Mucosa of rectum (tissue), 2 donors: ENCODE results near the gene EIF2S3.

Experiments
- H3K27ac ChIP-seq, 2 donors: one replicate each; pipeline ENCODE4 v1.7.0; 2013; ENCODE audit warnings: inconsistent platforms in 2 of 2, low read depth in 2 of 2, low read length in 2 of 2
- H3K27me3 ChIP-seq, 2 donors: one replicate each; pipeline ENCODE4 v1.7.0; 2013; ENCODE audit warnings: low read length in 2 of 2; ENCODE audit not compliant: control insufficient read depth in 2 of 2, insufficient read depth in 2 of 2
- H3K36me3 ChIP-seq, 2 donors: one replicate each; pipeline ENCODE4 v1.7.0; 2013; ENCODE audit warnings: low read length in 2 of 2; ENCODE audit not compliant: control insufficient read depth in 2 of 2, insufficient read depth in 2 of 2
- H3K4me1 ChIP-seq, 2 donors: one replicate each; pipeline ENCODE4 v1.7.0; 2013; ENCODE audit warnings: low read length in 2 of 2, mild to moderate bottlenecking in 1 of 2; ENCODE audit not compliant: control insufficient read depth in 2 of 2, insufficient read depth in 2 of 2
- H3K4me3 ChIP-seq, 2 donors: one replicate each; pipeline ENCODE4 v1.7.0; 2013; ENCODE audit warnings: low read length in 2 of 2
- H3K9ac ChIP-seq, 2 donors: one replicate each; pipeline ENCODE4 v1.7.0; 2013; ENCODE audit warnings: low read length in 2 of 2, low read depth in 1 of 2, mild to moderate bottlenecking in 1 of 2
- H3K9me3 ChIP-seq, 2 donors: one replicate each; pipeline ENCODE4 v1.7.0; 2013; ENCODE audit warnings: low read length in 2 of 2; ENCODE audit not compliant: control insufficient read depth in 2 of 2
- donor health status: healthy.
- donor health status: Normal muscosa, but diverticular disease.

EIF2S3 gene

DNA sequence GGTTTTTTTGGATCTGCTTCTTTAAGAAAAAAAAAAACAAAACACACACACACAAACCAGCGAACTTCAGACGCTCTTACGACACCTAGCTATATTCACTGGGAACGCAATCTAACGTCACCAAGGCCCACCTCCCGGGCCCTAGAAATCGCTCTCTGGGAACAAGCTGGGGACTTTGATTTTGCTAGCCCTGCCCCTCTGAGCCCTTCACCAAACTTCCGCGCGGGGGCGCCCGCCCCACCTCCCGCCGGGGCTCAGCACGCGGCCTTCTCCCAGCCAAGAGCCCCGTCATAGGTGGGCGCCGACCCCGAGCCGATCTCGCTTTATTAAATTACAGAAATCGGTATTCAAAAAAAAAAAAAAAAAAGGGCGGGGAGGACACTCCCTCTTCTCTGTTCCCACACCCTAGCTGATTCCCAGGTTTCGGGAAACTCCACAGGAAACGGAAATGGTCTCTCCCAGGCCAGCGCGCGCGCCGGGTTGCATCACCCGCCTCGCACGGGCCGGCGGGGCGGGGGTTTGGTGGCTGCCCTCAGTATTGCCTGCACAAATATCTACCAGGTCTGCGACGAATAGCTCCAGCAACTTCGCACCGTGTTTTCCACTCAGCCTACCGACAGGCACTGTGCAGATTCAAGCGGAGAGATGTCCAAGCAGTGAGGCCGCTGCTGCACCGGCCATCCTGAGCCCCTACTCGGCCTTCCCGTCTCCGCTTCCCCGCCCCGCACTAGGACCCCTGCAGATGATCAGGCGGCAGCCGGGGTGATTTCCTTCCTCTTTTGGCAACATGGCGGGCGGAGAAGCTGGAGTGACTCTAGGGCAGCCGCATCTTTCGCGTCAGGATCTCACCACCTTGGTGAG is at the start of gene EIF2S3:
TSS of gene EIF2S3 (plus strand) at position 775 of the 861 bp plus-strand sequence. CDS start at position 788, 13 bp downstream.
- H3K9ac ChIP-seq: peak within 1 kb of the TSS; percentile 26 to 60
- H3K27ac ChIP-seq: peak within 1 kb of the TSS; percentile 89 to 94
- H3K4me1 ChIP-seq: peaks cover 0 to 7% of the 10 kb centered on the region in 2 donors
- H3K4me3 ChIP-seq: peak within 1 kb of the TSS in 1 of 2 donors; percentile 42
- H3K9me3 ChIP-seq: no peaks in the 10 kb centered on the region
- peaks cover 7 to 11% of the 10 kb centered on the region in 2 donors for H3K36me3 ChIP-seq
- no peaks in the 10 kb centered on the region for H3K27me3 ChIP-seq

- Histone ChIP-seq H3K27ac (no peak overlapping the region), H3K4me3 (no peak overlapping the region), H3K9ac (no peak overlapping the region)
Measured at GRCh38 chrX:24005028-24005427, 49.7 kb upstream of the EIF2S3 start.

GRCh38 chrX:24005867-24006266 is 48.9 kb upstream of the EIF2S3 start:
- no peak overlapping the region for H3K27ac ChIP-seq
- H3K9ac ChIP-seq: no peak overlapping the region
- H3K27me3 ChIP-seq: peaks cover 0 to 3% of the 10 kb centered on the region in 2 donors

More at GRCh38 chrX:24005028-24005427, 49.7 kb upstream of the EIF2S3 start:
- Histone ChIP-seq H3K4me1 (no peaks in the 10 kb centered on the region), H3K27me3 (peaks cover 0 to 3% of the 10 kb centered on the region in 2 donors), H3K9me3 (no peaks in the 10 kb centered on the region), H3K36me3 (peaks cover 0 to 4% of the 10 kb centered on the region in 2 donors)

DNA sequence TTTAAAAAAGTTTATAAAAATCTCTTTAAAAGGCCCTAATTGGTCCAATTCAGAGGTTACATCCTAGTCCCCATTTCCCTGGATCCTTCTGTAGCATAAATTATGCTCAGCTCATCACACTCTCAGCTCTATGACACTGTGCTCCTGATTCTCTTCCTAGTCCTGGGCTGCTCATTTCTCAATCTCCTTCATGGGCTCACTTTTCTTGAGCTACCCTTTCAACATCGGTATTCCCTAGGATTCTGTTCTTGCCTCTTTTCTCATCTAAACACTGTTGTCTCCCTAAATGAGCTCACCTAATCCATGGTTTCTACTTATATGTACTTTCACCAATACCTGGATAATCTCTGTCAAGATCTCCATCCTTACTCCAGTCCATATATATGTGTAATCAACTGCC is 42.5 kb upstream of the EIF2S3 start:
- H3K4me1 ChIP-seq: no peaks in the 10 kb centered on the region

More at GRCh38 chrX:24005867-24006266, 48.9 kb upstream of the EIF2S3 start:
- Histone ChIP-seq H3K9me3 (no peaks in the 10 kb centered on the region), H3K36me3 (peaks cover 0 to 4% of the 10 kb centered on the region in 2 donors), H3K4me1 (no peaks in the 10 kb centered on the region), H3K4me3 (no peak overlapping the region)

DNA sequence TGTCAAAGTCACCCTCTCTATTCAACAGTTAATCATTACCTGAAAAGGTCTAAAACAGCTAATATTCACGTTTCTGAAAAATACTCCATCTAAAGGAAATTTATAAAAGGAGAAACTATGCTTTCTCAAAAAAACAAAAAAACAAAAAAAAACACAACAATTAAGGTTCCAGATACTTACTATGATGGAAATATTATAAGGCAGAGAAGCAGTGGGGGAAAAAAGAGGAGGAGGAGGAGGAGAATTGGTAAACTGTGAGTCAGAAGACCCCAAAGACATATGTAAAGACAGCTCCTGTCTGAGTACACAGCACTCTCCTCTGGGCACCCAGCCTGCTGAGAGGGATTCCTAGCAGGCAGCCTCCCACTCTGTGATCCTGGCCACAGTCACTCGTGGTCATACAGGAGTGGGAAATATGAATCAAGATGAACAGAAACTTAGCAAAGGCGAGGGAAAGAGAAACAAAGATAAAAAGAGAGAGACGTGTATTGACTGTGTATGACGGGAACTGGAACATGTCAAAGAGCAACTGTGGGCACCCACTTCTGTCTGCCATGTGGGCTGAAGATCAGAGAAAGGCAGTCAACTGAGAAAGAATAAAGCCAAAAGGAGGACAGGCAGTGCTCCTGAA is 40.3 kb upstream of the EIF2S3 start:
- no peak overlapping the region for H3K9ac ChIP-seq
- H3K27me3 ChIP-seq: peaks cover 0 to 10% of the 10 kb centered on the region in 2 donors
- no peaks in the 10 kb centered on the region for H3K4me1 ChIP-seq
- no peak overlapping the region for H3K27ac ChIP-seq
- no peaks in the 10 kb centered on the region for H3K36me3 ChIP-seq
- no peaks in the 10 kb centered on the region for H3K9me3 ChIP-seq
- no peak overlapping the region for H3K4me3 ChIP-seq

More for the DNA sequence above, 42.5 kb upstream of the EIF2S3 start:
- H3K36me3 ChIP-seq: no peaks in the 10 kb centered on the region
- no peaks in the 10 kb centered on the region for H3K9me3 ChIP-seq
- no peak overlapping the region for H3K9ac ChIP-seq
- peaks cover 0 to 7% of the 10 kb centered on the region in 2 donors for H3K27me3 ChIP-seq
- no peak overlapping the region for H3K27ac ChIP-seq
- no peak overlapping the region for H3K4me3 ChIP-seq

DNA sequence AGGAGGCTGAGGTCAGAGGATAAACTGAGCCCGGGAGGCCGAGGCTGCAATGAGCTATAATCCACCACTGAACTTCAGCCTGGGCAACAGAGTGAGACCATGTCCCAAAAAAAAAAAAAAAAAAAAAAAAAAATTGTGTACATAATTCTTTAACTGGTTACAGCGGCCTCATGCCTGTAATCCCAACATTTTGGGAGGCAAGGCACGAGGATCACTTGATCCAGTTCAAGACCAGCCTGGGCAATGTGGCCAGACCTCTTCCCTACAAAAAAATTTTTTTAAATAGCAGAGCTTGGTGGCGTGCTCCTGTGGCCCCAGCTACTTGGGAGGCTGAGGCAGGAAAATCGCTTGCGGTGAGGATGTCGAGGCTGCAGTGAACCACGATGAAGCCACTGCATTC is 37.1 kb upstream of the EIF2S3 start:
- H3K4me3 ChIP-seq: no peak overlapping the region
- H3K9ac ChIP-seq: no peak overlapping the region
- H3K4me1 ChIP-seq: no peaks in the 10 kb centered on the region
- no peak overlapping the region for H3K27ac ChIP-seq
- no peaks in the 10 kb centered on the region for H3K36me3 ChIP-seq
- H3K9me3 ChIP-seq: no peaks in the 10 kb centered on the region
- H3K27me3 ChIP-seq: peaks cover 0 to 6% of the 10 kb centered on the region in 2 donors

GRCh38 chrX:24018809-24019208 is 35.9 kb upstream of the EIF2S3 start:
- H3K36me3 ChIP-seq: no peaks in the 10 kb centered on the region
- H3K27me3 ChIP-seq: peaks cover 0 to 6% of the 10 kb centered on the region in 2 donors
- no peaks in the 10 kb centered on the region for H3K4me1 ChIP-seq
- no peak overlapping the region for H3K27ac ChIP-seq
- no peaks in the 10 kb centered on the region for H3K9me3 ChIP-seq
- H3K4me3 ChIP-seq: no peak overlapping the region
- no peak overlapping the region for H3K9ac ChIP-seq

GRCh38 chrX:24019448-24019847 is 35.3 kb upstream of the EIF2S3 start:
- Histone ChIP-seq H3K4me3 (no peak overlapping the region), H3K27ac (no peak overlapping the region), H3K9me3 (no peaks in the 10 kb centered on the region), H3K9ac (no peak overlapping the region), H3K36me3 (no peaks in the 10 kb centered on the region), H3K4me1 (no peaks in the 10 kb centered on the region), H3K27me3 (peaks cover 0 to 6% of the 10 kb centered on the region in 2 donors)

GRCh38 chrX:24020306-24020876 is 34.4 kb upstream of the EIF2S3 start:
- Histone ChIP-seq H3K4me1 (no peaks in the 10 kb centered on the region), H3K27ac (no peak overlapping the region), H3K27me3 (peaks cover 0 to 4% of the 10 kb centered on the region in 2 donors), H3K9me3 (no peaks in the 10 kb centered on the region), H3K36me3 (no peaks in the 10 kb centered on the region), H3K4me3 (no peak overlapping the region), H3K9ac (no peak overlapping the region)

DNA sequence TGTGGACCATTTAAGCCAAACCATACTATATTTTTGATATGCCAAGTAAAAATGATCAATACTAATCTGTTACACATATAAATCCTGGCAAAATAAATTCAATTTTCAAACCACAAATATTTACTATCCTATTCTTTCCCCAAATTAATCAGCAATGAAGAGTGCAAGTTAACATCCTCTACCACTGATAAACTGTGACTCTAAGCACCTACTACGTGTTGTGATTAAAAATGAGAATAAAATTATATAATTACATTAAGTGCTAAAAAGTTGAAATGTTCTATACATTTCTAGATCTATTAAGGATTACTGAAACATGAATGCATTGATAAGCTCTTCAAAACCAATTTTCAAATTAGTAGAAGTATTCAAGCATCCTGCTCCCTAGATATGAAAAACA is 31.2 kb upstream of the EIF2S3 start:
- no peaks in the 10 kb centered on the region for H3K27me3 ChIP-seq
- no peaks in the 10 kb centered on the region for H3K4me1 ChIP-seq
- no peaks in the 10 kb centered on the region for H3K36me3 ChIP-seq
- no peaks in the 10 kb centered on the region for H3K9me3 ChIP-seq
- H3K27ac ChIP-seq: no peak overlapping the region
- peak overlapping the region in 1 of 2 donors; percentile 81 for H3K4me3 ChIP-seq
- H3K9ac ChIP-seq: no peak overlapping the region
